Measurements from ENCODE around the gene MLLT1. TPM values are rescaled to one million over a fixed set of nuclear protein-coding genes. Genes with fewer than 3 reads are reported as not detected.
"Not testable (repeated sequence)": the region's sequence is repeated elsewhere in the genome, so short reads cannot be mapped to it uniquely, and the experiment has no call there.

MLLT1 gene
- total RNA-seq, 1 donor from 2014 or later: 61.9 TPM

DNA sequence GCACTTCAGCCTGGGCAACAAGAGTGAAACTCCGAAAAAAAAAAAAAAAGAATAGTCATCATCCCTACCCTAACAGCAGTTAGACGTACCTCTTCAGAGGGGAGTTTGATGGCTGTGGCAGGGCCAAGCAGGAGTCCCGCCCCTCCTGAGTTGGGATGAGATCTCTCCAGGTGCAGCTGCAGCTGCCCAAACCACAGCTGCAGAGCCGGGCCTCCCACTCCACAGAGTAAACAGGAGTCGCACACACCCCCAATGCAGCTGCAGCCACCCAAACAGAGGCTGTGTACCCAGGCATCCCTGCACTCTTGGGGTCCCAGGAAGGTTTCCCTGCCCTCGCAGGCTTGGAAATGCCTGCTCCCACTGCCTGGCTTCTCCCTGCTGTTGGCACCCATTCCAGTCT lies 17.4 kb upstream of the MLLT1 start:
- DNase-seq: no peak
- Histone ChIP-seq H3K4me1 (no peaks in the 10 kb centered on the region), H3K4me3 (no peak overlapping the region), H3K27ac (no peak overlapping the region), H3K36me3 (no peaks in the 10 kb centered on the region), H3K27me3 (ENCODE audit: low read depth) (no peaks in the 10 kb centered on the region), H3K9me3 (peaks cover 23% of the 10 kb centered on the region)
- intact Hi-C loops (cut with DNase I): loop anchor here (10.0 kb wide), 2 partner anchors 82 to 132 kb away; no protein-coding TSS in a partner anchor
- ATAC-seq: peak in 1 of 2 donors; percentile 9
- TF ChIP-seq, protein P1, sequence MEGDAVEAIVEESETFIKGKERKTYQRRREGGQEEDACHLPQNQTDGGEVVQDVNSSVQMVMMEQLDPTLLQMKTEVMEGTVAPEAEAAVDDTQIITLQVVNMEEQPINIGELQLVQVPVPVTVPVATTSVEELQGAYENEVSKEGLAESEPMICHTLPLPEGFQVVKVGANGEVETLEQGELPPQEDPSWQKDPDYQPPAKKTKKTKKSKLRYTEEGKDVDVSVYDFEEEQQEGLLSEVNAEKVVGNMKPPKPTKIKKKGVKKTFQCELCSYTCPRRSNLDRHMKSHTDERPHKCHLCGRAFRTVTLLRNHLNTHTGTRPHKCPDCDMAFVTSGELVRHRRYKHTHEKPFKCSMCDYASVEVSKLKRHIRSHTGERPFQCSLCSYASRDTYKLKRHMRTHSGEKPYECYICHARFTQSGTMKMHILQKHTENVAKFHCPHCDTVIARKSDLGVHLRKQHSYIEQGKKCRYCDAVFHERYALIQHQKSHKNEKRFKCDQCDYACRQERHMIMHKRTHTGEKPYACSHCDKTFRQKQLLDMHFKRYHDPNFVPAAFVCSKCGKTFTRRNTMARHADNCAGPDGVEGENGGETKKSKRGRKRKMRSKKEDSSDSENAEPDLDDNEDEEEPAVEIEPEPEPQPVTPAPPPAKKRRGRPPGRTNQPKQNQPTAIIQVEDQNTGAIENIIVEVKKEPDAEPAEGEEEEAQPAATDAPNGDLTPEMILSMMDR (IDR thresholded peaks at IDR 0.05): no peak

DNA sequence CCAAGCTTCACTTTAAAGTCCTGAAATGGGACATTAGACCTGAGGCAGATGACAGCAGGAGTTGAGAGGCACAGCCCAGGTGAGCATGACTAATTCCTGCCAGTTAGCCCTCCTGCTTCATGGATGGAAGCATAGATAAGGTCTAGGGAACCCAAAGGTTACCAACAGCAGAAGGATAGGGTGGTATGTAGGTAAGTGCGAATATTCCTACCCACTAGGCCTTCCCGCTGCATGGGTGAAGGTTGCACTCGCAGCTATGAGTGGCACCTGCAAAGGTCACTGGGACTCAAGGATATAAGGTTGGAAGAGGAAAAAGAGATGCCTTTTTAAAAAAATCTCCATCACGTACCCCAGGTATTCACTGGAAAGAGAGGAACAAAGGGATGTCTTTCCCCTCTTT lies 12.2 kb upstream of the MLLT1 start:
- DNase-seq (no peak), ATAC-seq (no peak)
- Histone ChIP-seq H3K27ac (no peak overlapping the region), H3K36me3 (no peaks in the 10 kb centered on the region), H3K27me3 (ENCODE audit: low read depth) (no peaks in the 10 kb centered on the region), H3K9me3 (peaks cover 69% of the 10 kb centered on the region), H3K4me1 (no peaks in the 10 kb centered on the region), H3K4me3 (no peak overlapping the region)
- intact Hi-C loops (cut with DNase I): loop anchor here (10.0 kb wide), 2 partner anchors 77 to 127 kb away; no protein-coding TSS in a partner anchor
- TF ChIP-seq, protein P1 (IDR thresholded peaks at IDR 0.05): no peak

DNA sequence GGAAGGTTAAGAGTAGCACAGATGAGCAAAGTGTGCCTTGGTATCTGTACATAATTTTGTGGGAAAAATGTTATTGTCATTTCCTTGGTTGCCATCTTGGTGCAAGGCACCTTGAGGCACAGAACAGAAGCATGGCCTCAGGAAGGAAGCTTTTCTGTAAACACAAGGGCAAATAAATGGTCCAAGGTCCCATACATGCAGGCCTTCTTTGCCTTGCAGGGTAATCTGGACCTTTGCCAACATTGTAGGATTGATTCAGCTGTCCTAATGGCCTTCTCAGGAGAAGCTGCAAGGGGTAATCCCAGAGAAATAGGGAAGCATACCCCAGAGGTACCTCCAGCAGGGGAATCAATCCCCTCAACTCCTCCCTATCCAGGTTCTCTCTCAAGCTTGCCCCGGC lies 9.0 kb upstream of the MLLT1 start:
- Histone ChIP-seq H3K27me3 (ENCODE audit: low read depth) (no peaks in the 10 kb centered on the region), H3K4me1 (no peaks in the 10 kb centered on the region), H3K27ac (no peak overlapping the region), H3K4me3 (no peak overlapping the region), H3K36me3 (no peaks in the 10 kb centered on the region), H3K9me3 (peaks cover 70% of the 10 kb centered on the region)
- intact Hi-C loops (cut with DNase I): no loop called here
- ATAC-seq: no peak
- DNase-seq: no peak
- TF ChIP-seq, protein P1 (IDR thresholded peaks at IDR 0.05): no peak

DNA sequence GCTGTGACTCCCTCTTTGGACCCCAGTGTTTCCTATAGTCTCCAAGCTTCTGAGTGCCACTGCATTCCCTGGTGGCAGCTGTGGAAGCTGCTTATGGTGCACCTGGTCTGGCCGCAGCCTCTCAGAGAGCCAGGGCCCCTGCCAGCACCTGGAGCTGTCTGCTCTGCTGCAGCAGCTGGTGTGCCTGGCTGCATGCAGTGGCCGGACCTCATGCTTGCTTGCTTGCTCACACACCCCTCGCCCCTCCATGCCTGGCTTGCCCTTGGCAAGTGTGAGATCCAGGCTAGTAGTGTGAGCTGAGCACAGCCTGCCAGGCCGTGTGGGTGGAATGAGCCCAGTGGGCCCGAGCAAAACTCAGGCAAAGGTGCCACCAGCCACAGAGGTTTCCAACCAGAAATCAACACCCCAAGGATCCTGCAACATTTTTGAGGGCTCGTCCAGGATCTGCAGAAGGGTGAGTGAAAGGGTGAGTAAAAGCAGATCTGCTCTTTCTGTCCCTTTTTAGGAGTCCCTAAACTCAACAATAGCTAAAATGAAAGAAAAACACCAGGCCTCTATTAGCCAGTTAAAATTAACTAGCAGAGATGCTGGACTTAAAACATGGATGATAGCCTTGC lies 7.6 kb upstream of the MLLT1 start:
- peaks cover 56% of the 10 kb centered on the region for H3K9me3 ChIP-seq
- DNase-seq: peak; percentile 28
- TF ChIP-seq, protein P1 (IDR thresholded peaks at IDR 0.05): no peak
- H3K36me3 ChIP-seq: no peaks in the 10 kb centered on the region
- ATAC-seq: no peak
- no peaks in the 10 kb centered on the region for H3K27me3 ChIP-seq (ENCODE audit: low read depth)
- no peak overlapping the region for H3K4me3 ChIP-seq
- intact Hi-C loops (cut with DNase I): no loop called here
- H3K27ac ChIP-seq: no peak overlapping the region
- H3K4me1 ChIP-seq: no peaks in the 10 kb centered on the region

DNA sequence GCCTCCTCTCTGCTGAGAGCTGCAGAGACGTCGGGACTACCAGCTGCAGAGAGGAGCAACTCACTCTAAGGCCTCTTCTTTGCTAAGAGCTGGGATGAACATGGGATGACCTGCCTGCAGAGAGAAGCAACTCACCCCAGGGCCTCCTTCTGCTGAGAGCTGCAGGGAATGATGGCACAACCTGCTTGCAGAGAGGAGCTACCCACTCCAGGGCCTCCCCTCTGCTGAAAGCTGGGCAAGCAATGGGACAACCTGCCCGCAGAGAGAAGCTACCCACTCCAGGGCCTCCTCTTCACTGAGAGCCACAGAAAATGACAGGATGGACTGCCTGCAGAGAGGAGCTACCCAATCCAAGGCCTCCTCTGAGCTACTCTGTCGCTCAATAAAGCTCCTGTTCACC lies 6.9 kb upstream of the MLLT1 start:
- H3K4me3 ChIP-seq: no peak overlapping the region
- DNase-seq: peak; percentile 2
- no peaks in the 10 kb centered on the region for H3K4me1 ChIP-seq
- intact Hi-C loops (cut with DNase I): no loop called here
- no peak overlapping the region for H3K27ac ChIP-seq
- no peaks in the 10 kb centered on the region for H3K27me3 ChIP-seq (ENCODE audit: low read depth)
- TF ChIP-seq, protein P1 (IDR thresholded peaks at IDR 0.05): no peak
- peaks cover 49% of the 10 kb centered on the region for H3K9me3 ChIP-seq
- no peak for ATAC-seq
- H3K36me3 ChIP-seq: no peaks in the 10 kb centered on the region

DNA sequence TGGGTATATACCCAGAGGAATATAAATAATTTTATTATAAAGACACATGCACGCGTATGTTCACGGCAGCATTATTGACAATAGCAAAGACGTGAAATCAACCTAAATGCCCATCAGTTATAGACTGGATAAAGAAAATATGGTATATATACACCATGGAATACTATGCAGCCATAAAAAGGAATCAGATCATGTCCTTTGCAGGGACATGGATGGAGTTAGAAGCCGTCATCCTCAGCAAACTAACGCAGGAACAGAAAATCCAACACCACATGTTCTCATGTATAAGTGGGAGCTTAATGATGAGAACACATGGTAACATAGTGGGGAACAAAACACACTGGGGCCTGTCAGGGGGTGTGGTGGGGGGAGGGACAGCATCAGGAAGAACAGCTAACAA lies 2.6 kb upstream of the MLLT1 start:
- H3K27me3 ChIP-seq (ENCODE audit: low read depth); H3K36me3 ChIP-seq; H3K4me3 ChIP-seq; H3K27ac ChIP-seq; intact Hi-C loops (cut with DNase I); ATAC-seq: not testable (repeated sequence)
- Histone ChIP-seq H3K4me1 (peaks cover 16% of the 10 kb centered on the region), H3K9me3 (peaks cover 12% of the 10 kb centered on the region)
- peak; percentile 10 for DNase-seq

All from lower lobe of right lung (tissue), 2 donors.